GM18907 (cell line): ENCODE measurements around the gene ZNF407.
"Not testable (repeated sequence)": the region's sequence is repeated elsewhere in the genome, so short reads cannot be mapped to it uniquely, and the experiment has no call there.

Source experiments
- ATAC-seq: cut with Tn5 transposase; IDR thresholded peaks from one replicate; pipeline ENCODE4 v1.9.1; 2021; ENCODE audit warnings: mild to moderate bottlenecking, moderate library complexity; ENCODE audit not compliant: unreplicated experiment

The ZNF407 gene

DNA sequence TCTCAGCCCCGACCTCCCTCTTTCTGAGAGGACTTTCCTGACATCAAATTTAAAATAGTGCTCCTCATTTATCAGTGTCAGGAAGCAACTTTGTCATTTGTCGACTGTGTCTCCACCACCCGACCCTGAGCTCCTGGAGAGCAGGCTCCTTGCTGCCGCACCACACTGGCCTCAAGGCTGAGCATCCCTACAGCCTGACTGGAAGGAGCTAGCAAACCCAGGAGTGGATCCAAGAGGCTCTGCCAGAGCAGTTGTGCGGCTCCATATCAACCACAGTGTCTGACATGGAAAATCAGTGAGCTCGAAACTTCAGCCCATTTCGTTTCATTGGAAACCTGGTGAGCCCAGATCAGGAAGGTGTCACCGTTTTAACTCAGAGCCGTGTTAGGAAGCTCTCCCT lies 486.1 kb downstream of the ZNF407 start:
- ATAC-seq: no peak

DNA sequence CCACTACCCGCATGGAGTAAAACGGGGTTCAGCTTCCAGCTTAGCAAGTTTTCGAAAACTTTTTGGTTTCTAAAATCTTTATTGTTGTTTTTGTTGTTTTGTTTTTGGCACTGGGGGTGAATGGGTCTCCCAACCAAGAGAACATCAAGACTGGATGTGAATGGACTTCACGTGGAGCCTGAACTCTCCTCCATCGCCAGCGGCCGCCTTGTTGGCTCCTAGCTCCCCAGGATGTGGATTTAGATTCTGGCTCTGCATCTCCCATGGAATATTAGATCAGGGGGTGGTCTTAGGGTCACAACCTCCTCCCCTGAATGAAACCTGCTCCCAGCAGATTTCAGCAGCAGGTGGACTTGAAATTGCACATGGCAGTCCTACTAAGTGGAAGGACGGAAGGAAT lies 488.0 kb downstream of the ZNF407 start:
- ATAC-seq: not testable (repeated sequence)

DNA sequence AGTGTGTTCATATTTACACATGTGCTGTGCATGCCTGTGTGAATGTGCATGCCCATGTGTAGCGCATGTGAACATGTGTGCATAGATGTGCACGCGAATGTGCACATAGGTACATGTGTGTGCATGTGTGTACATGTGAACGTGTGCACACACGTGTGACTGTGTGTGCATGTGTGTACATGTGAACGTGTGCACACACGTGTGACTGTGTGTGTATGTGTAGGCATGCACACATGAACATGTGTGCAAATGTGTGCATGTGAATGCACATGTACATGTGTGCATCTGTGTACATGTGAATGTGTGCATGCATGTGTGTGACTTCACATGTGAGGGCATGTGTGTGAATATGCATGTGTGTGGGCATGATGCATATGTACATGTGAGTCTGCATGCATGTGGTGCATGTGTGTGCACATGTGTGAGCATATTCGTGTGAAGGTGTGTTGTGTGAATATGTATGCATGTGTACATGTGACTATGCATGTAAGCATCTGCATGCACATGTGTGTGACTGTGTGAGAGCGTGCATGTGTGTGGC lies 488.9 kb downstream of the ZNF407 start:
- no peak for ATAC-seq

DNA sequence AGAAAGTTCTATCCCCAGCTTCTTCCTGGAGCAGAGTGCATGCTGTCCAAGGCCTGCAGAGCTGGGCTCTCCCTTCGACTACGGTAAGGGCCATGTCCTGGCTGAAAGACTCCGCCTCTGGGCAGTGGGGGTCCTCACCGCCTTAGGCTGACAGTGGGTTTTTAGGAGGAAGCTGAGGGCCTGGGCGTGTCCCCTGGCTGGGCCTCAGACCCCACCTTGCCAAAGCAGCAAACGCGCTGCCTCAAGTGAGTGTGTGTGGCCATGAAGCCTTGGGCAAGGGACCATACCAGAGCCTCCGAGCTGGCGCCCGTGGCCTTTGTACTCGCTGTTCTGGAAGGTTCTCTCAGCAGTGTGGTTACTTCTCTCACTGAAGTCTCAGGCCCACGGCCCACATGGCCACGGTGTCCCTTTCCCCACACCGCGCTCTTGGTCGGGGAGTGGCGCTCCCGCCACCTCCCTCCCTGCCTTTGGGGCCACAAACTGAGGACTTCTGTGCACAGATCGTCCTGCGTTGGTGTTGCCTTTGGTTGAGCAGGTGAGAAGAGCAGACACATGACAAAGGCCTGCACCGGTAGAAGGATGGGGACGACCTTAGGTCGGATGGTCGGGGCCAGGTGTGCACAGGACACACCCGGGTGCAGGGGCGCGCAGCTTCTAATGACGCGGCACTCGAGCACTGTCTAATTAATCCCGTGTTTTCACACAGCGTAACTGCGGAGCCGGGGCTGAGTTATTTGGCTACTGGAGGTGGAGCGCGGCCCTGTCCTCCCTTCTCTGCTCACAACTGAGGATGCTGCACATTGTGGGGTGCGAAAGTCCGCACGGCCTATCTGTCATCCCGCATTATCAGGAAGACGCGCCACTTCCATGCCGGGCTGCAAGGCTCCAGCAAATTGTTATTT lies 489.7 kb downstream of the ZNF407 start:
- ATAC-seq: no peak

DNA sequence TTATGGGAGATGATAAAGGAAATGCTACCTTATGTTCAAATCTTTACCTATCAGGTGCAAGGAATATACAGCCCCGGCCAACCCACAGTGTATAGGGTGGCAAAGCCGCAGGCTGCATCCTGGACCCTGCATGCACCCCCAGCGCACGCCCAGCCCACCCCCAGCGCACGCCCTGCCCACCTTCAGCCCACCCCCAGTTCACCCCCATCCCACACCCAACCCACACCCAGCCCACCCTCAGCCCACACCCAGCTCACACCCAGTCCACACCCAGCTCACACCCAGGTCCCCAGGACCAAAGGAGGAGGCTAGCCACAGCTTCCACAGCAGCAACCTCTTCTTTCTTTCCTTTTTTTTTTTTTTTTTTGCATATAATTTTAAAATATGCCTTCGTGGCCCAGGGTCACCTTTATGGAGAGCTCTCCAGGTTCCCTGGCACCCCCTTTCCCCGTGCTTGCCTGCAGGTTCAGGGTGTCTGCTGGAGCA lies 490.4 kb downstream of the ZNF407 start:
- no peak for ATAC-seq

DNA sequence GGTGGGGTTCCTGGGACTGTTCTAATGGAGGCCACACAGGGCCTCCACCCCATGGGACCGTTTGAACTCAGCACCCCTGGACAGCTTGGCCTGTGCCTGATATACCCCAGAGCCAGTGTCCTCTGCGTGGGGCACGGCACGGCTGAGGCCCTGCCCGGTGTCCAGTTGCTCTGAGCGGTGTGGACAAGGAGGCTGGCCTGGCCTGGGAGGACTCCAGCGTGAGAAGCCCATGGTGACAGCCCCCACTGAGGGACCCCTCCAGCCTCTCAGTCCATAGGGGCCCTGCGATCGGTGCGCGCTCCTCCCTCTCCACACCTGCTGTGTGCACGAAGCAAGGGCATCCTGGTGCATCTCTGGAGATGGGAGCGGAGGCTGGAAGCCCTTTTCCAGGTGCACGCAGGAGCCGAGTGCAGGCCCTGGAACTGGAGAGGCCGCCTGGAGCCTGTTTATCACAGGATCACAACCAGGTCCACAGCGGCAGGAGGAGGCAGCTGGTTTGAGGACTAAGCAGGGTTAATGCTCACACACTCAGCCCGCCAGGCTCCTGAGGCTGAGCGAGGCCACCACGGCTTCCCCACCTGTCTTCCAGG lies 491.0 kb downstream of the ZNF407 start:
- ATAC-seq: no peak

DNA sequence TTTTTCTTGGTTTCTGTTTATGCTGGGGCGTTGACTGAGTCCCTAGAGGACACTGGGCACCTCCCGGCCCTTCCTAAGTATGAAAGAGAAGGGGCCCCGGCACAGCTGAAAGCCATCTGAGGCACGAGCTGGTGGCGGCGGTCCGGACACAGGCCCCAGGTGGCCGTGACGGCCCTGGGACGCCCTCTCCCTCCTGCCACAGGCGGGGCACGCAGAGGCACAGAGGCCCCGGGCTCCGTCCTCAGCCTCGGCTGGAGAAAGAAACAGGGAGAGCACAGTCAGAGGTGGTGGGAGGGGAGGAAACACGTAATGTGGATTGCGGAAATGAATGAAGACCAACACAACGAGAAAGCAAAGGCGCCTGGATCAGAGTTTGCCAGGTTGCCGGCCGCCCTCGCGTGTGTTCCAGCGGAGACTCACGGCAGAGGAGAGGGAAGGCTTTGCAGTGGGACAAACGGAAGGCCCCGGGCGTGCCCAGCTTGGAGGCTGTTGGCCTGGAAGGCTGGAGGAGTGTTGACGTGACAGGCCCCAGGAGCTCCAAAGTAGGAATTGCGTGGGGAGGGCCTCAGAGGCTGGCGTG lies 492.2 kb downstream of the ZNF407 start:
- ATAC-seq: no peak

DNA sequence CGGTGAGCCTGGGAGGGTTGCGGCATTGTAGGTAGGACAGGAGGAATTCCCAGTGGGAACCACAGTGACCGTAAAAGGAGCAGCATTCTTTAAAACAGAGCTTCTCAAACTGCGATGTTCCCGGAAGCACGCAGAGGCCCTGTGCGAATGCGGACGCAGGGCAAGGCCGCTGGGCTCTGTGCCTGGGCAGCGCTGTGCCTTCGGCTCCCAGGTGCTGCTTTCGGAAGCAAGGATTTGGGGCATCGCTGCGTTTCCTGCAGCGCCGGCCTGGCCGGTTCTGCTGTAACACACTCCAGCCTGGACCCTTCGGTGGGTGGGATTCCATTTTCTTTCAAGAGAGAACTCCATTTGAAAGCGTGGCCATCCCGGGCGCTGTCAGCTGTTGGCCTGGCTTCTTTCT lies 492.7 kb downstream of the ZNF407 start:
- ATAC-seq: no peak

DNA sequence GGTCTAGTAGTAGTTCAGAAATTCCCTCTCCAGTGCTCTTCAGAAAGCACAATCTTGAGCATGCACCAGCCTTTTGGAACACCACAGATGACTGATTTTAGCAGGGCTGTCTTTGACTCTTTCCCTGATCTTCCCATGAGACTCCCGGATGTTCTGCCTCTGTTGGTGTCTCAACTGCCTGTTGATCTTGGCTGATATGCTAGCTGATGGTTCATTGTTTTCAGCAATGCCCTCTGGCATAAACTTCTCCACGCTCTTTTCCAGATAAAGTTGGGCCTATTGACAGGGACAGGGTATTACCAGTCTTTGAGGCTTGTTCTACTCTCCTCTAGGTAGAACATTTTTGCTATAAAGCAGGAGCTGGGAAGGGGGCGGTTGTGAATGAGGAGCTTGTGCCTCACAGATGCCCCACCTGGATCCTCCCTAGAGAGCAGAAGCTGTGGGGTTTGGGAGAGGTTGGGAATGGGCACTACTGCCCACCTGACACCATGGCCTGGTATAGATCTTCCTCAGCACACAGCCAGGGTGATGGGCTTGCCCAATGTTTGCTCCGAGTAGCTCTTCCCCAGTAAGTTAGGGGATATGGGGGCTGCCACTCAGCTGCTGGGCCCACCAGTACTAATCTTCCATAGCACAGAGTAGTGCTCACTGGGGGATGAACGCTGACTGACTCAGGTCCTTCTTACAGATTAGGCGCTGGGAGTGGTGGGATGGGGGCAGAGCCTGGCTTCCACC lies 500.0 kb downstream of the ZNF407 start:
- ATAC-seq: no peak

DNA sequence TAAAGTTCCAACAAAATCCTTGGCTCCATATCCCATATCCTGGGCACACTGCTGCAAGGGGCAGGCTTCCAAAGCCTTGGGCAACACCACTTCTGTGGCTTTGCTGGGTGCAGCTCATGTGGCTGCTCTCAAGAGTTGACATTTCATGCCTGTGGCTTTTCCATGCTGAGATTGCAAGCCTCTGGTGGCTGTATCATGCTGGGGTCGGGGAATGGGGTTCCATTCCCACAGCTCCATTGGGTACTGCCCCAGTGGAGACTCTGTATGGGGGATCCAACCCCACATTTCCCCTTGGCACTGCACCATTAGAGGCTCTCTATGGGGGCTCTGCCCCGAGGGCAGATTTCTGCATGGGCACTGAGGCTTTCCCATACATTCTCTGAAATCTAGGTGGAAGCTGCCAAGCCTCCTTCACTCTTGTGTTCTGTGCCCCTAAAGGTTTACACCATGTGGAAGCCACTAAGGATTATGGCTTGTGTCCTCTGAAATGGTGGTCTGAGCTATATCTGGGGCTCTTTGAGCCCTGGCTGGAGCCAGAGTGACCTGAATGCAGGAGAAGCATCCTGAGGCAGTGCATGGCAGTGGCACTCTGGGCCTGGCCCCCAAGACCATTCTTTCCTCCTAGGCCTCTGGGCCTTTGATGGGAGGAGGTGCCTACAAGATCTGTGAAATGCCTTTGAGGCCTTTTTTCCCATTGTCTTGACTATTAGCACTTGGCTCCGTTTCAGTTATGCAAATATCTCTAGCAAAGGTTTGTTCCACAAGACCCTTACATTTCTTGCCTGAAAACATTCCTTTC lies 503.4 kb downstream of the ZNF407 start:
- no peak for ATAC-seq

DNA sequence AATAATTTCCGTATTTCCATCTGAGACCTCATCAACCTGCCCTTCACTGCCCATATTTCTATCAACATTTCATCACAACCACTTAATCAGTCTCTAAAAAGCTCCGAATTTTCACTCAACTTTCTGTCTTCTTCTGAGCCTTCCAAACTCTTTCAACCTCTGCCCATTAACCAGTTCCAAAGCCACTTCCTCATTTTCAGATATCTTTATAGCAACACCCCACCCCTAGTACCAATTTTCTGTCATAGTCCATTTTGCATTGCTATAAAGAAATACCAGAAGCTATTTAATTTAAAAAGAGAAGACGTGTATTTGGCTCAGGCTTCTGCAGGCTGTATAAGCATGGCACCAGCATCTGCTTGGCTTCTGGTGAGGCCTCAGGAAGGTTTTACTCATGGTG lies 504.2 kb downstream of the ZNF407 start:
- ATAC-seq: no peak

DNA sequence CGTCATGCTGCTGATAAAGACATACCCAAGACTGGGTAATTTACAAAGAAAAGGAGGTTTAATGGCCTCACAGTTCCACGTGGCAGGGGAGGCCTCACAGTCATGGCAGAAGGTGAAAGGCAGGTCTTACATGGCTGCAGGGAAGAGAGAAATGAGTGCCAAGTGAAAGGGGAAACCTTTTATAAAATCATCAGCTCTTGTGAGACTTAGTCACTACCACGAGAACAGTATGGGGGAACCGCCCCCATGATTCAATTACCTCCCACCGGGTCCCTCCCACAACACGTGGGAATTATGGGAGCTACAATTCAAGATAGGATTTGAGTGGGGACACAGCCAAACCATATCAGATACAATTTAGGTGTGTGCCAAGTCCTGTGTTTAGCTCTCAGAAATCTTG lies 506.4 kb downstream of the ZNF407 start:
- ATAC-seq: not testable (repeated sequence)

DNA sequence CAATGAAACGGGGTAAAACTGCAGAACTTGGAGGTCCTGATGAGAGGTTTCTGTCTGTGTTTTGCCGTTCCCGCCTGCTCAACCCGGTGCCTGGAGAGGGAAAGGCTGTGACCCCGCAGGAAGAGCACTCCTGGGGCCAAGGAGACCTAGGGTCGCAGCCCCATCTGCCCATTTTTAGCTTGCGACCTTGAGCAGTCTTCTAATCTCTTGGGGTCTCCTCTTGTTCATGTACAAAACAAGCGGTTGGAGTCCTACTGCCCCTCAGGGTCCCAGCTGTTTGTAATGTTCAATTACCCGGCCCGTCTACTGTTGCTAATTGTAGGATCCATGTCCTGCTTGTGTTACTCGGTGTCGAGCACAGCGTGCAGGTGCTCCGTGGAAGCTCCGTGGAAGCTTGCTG lies 506.8 kb downstream of the ZNF407 start:
- ATAC-seq: no peak

DNA sequence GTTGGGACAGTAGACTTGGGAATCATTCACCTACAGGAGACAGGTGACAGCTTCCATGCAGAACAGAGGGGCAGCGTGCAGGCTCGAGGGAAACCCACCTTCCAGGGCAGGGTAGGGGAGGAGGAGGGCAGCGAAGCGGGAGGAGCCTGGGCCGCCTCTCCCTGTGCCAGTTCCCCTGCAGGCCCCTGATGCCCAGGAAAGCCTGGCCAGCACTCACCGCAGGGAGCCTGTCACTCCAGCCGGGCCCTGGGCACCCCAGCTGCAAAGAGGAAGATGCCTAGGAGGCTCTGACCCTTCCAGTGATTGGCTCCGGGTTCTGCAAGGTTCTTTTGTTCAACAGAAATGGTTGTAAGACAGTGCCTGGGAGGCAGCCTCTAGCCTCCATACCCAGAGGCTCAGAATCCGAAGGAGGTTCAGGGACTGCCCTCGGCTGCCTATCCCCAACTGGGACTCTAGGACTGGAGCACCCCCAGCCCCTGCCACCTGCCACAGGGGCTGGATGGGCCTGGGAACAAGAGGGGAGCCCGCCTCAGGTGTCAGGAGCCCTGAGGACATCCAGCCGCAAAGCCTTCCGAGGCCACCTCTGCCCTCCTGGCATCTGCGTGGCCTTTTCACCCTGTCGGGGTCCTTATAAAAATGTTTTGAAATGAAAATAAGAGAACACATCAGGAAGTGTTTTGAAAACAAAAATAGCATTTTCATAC lies 508.0 kb downstream of the ZNF407 start:
- no peak for ATAC-seq

DNA sequence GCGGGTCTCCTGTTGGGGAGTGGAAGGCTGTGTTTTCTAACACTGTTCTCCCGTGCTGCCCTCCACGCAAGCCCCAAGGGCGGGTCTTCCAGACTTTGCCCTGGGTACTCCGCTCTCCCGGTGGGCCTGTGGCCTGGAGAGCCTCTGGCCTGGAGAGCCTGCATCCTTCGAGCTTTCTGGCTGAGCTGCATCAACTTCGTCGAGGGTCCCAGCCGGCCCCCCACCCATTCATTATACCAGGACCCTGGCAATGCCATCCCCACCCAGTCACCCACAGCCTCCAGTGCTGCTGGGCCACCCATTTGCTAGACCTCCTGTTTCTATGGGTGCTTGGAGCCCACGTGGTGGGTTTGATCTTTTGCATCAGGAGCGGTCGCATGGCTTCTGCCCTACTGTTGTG lies 509.1 kb downstream of the ZNF407 start:
- no peak for ATAC-seq

DNA sequence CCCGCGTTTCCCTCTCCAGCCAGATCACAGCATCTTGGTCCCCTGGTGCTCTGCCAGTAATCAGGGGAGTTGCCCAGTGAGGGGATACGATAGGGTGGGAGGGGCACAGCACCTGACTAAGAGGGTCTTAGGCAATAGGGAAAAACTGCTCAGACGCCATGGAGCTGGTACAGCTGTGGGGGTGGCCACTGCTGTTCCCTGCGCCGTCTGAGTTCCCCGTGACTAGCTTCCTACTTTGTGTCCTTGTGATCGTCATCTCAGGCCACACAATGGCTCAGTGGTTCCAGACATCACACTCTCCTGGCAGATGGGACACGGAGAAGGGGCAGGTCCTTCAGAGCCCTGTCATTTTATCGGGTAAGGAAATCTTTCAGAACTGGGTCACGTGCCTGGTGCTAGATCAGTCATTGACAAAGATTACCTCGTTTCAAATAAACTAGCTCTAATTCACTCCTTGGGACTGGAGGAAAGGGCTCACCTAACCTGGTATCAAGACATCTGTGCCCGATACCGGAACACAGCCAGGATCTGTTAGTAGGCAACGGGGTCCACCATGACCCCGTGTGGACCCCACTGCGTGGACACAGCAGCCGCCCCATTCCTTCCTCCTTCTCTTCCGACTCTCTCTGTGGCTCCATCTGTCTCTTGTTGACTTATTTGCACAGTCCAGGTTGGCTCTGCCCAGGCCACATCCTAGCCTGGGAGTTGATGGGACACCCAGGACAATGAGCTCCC lies 509.7 kb downstream of the ZNF407 start:
- no peak for ATAC-seq

DNA sequence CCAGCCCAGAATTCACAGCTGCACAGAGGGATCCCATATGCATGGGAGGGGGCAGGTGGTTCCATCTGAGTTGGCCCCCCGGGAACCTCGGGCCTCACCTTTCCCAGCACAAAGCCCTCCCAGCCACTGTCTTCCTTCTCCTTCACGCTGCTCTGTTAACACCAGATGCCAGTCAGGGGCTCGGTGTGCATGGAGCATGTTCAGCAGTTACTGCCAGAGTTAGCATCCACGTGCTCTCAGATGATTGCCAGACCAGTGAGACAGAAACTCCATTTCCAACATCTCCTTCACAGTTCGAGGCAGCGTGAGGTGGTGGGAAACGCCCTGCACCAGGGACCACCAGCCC lies 510.2 kb downstream of the ZNF407 start:
- ATAC-seq: no peak

DNA sequence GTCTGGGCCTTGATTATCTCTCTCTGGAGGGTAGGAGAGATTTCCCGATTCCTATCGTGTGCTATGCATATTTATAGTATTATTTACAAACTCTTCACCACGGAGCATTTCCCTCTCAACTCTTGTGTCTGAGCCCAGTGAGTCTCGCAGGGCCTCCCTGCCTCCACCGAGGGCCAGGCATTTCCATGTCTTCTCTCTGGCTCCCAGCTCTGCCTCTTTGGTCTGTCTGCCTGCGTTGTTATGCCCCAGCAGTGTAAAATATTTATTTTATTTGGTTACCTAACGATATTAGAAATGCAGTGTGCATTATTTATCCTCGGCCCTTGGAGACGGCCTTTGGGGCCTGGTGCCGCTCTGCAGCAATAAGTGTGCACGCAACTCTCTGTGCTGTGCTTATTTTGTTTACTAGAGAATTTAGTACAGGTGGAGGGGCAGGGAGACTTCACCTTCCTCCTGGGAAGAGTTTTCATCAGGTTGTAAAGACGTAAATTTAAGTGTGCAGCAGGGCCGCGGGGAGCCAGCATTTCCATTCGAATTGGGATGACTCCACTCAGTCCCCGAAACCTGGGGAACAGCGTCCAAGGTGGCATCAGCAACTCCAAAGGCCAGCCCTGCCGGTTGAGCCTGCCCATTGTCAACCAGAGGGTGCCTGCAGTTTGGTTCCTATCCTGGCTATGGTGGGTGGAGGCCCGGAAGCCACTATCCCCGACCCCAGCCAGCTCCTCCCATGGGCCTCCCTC lies 511.1 kb downstream of the ZNF407 start:
- ATAC-seq: no peak
